ENCODE results near the gene GRB7.

GRCh38 chr17:39726617-39727016, 11.1 kb upstream of the GRB7 start:
- TF ChIP-seq GATA2 (IDR thresholded peaks at IDR 0.05; ENCODE audit: insufficient read depth, insufficient read length, low read depth, low read length) (no peak), CTCF (IDR thresholded peaks at IDR 0.05; ENCODE audit: extremely low read depth in 1 of 2, insufficient read depth in 1 of 2, low read depth in 1 of 2, low read length in 2 of 2) (no peak), EZH2 (IDR thresholded peaks at IDR 0.05; ENCODE audit: borderline replicate concordance, low read depth, low read length, severe bottlenecking) (no peak), POLR2A (IDR thresholded peaks at IDR 0.05; ENCODE audit: low read depth, low read length) (no peak), MYC (IDR thresholded peaks at IDR 0.05; ENCODE audit: low read depth, low read length) (no peak), MAX (IDR thresholded peaks at IDR 0.05; ENCODE audit: insufficient read depth, insufficient read length) (no peak), POLR2AphosphoS5 (IDR thresholded peaks at IDR 0.05; ENCODE audit: insufficient read depth, low read depth, low read length) (no peak), JUN (IDR thresholded peaks at IDR 0.05; ENCODE audit: borderline replicate concordance, insufficient read depth, insufficient read length, low read depth) (no peak), FOS (IDR thresholded peaks at IDR 0.05; ENCODE audit: borderline replicate concordance, insufficient read depth, low read length) (no peak)

Data from endothelial cell of umbilical vein (primary cell).